Testis (tissue), 3 donors: ENCODE data around the gene MDFIC. TPM values are rescaled to one million over a fixed set of nuclear protein-coding genes. Genes with fewer than 3 reads are reported as not detected.

ENCODE experiments used
- DNase-seq: peaks from one replicate; pipeline ENCODE4 v3.0.0-alpha.2; 2019
- H3K27ac ChIP-seq, 2 donors: fragments of 200-600 bp; sonication (generic); one replicate each; pipeline ENCODE4 v1.5.1; 2019
- H3K27me3 ChIP-seq: fragments of 200-600 bp; sonication (generic); one replicate; pipeline ENCODE4 v1.5.1; 2019
- H3K36me3 ChIP-seq: fragments of 200-600 bp; sonication (generic); one replicate; pipeline ENCODE4 v1.5.1; 2017; ENCODE audit warnings: low read depth; ENCODE audit errors: missing control alignments
- H3K4me1 ChIP-seq: fragments of 200-600 bp; sonication (generic); one replicate; pipeline ENCODE4 v1.5.1; 2019
- H3K4me3 ChIP-seq, 2 donors: fragments of 200-600 bp; sonication (generic); one replicate each; pipeline ENCODE4 v1.5.1; 2017 to 2019
- H3K9me3 ChIP-seq: fragments of 200-600 bp; sonication (generic); one replicate; pipeline ENCODE4 v1.5.1; 2017
- POLR2A ChIP-seq: fragments of 450-650 bp; IDR thresholded peaks from one replicate; pipeline ENCODE4 v1.6.1; 2017; ENCODE audit warnings: antibody characterized with exemption, mild to moderate bottlenecking, moderate library complexity
- WGBS, 2 donors: methylation state at CpG; one replicate each; pipeline ENCODE4 v1.1.5; 2018; 5-methylcytosine and 5-hydroxymethylcytosine counted together
- intact Hi-C: fragments of 100-400 bp; cut with DNase I; formaldehyde crosslinking; loops from one replicate; pipeline ENCODE4 v1.15.1; 2023; ENCODE audit warnings: low total_unique reads
- polyA plus RNA-seq: library from polyadenylated mRNA; stranded (reverse); fragments of 350-450 nt; fragmentation: Illumina TruSeq; extraction: RNeasy Lipid Tissue Mini Kit (QIAGEN cat#74804); gene quantifications from one replicate; pipeline ENCODE4 v1.2.3, GENCODE V29; 2014; ENCODE audit warnings: low read depth, low replicate concordance; ENCODE audit not compliant: insufficient read depth
- total RNA-seq, 2 donors: library from RNA; depleted of rRNA; stranded (reverse); fragments of >200 nt; gene quantifications; one replicate each; pipeline ENCODE4 v1.2.3, GENCODE V29; 2016
- TF ChIP-seq, protein P1 (sequence below), 3 experiments: fragments of 450-650 bp in 2 of 3; fragments of 200-600 bp in 1 of 3; sonication (generic) in 1 of 3; IDR thresholded peaks; one replicate each; pipeline ENCODE4 v1.5.1; 2016 to 2019; ENCODE audit warnings: antibody characterized with exemption in 3 of 3, mild to moderate bottlenecking in 2 of 3, moderate library complexity in 1 of 3

The MDFIC gene
- total and polyA plus RNA-seq, 3 donors from 2014 or later: 5.8 to 7.6 (median 6.1) TPM

DNA sequence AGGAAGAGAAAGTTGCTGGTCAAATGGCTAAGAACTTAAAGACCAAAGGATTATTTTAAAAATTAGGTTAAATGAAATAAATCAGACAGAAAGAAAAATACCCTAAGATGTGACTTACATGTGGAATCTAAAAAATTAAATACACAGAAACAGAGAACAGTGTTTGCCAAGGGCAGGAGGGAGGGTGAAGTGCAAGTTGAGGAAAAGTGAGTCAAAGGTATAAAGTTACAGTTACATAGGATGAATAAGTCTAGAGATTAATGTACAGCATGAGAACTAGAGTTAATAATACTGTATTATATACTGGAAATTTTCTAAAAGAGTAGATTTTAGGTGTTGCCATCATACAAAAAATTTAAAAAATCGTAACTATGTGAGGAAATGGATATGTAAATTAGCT lies 146.3 kb downstream of the MDFIC start:
- Histone ChIP-seq H3K4me3 (no peak overlapping the region), H3K9me3 (no peaks in the 10 kb centered on the region), H3K36me3 (no peaks in the 10 kb centered on the region), H3K27me3 (no peaks in the 10 kb centered on the region), H3K27ac (no peak overlapping the region), H3K4me1 (no peaks in the 10 kb centered on the region)
- 89 to 95% methylated on average over 1 of the region's 1 CpG for WGBS, 2 donors
- TF ChIP-seq, protein P1, sequence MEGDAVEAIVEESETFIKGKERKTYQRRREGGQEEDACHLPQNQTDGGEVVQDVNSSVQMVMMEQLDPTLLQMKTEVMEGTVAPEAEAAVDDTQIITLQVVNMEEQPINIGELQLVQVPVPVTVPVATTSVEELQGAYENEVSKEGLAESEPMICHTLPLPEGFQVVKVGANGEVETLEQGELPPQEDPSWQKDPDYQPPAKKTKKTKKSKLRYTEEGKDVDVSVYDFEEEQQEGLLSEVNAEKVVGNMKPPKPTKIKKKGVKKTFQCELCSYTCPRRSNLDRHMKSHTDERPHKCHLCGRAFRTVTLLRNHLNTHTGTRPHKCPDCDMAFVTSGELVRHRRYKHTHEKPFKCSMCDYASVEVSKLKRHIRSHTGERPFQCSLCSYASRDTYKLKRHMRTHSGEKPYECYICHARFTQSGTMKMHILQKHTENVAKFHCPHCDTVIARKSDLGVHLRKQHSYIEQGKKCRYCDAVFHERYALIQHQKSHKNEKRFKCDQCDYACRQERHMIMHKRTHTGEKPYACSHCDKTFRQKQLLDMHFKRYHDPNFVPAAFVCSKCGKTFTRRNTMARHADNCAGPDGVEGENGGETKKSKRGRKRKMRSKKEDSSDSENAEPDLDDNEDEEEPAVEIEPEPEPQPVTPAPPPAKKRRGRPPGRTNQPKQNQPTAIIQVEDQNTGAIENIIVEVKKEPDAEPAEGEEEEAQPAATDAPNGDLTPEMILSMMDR (IDR thresholded peaks at IDR 0.05): no peak
- no peak for TF ChIP-seq POLR2A
- no peak for DNase-seq
- intact Hi-C loops: no loop called here
